ENCODE data around the gene AKT1. TPM values are rescaled to one million over a fixed set of nuclear protein-coding genes. Genes with fewer than 3 reads are reported as not detected.

Gene AKT1
- total and polyA plus RNA-seq, 2 of the 13 experiments (the other 11 are each of a cell fraction or from before 2014, with no cell fraction given) = 96.2 to 116 TPM

GRCh38 chr14:104752735-104753527 is 42.6 kb downstream of the AKT1 start, which contains the start of gene SIVA1 (continued):
- TF ChIP-seq SUZ12 (IDR thresholded peaks at IDR 0.05; ENCODE audit: low read depth, low read length) (no peak), ZNF230 (CRISPR knock-in tag; IDR thresholded peaks at IDR 0.05) (0 out of 2 replicates have a peak, but pooled peaks have one; percentile 72), ZNF776 (CRISPR knock-in tag; IDR thresholded peaks at IDR 0.05) (peak; percentile 85), ELF1 (CRISPR knock-in tag; IDR thresholded peaks at IDR 0.05) (no peak), ZNF530 (CRISPR knock-in tag; IDR thresholded peaks at IDR 0.05; ENCODE audit: low read depth) (peak; percentile 89), NPAS2 (CRISPR knock-in tag; IDR thresholded peaks at IDR 0.05; ENCODE audit: borderline replicate concordance) (no peak), KDM1A (CRISPR knock-in tag; IDR thresholded peaks at IDR 0.05) (no peak), ZBTB21 (CRISPR knock-in tag; IDR thresholded peaks at IDR 0.05) (peak; percentile 85), FOXK2 (IDR thresholded peaks at IDR 0.05) (no peak), ZNF329 (CRISPR knock-in tag; IDR thresholded peaks at IDR 0.05; ENCODE audit: low read depth) (peak; percentile 80; the same call in 1 of the 2 replicates), IRF1 (CRISPR knock-in tag; IDR thresholded peaks at IDR 0.05; ENCODE audit: low read depth) (peak; percentile 49; the same call in 1 of the 2 replicates), NR2F2 (IDR thresholded peaks at IDR 0.05; ENCODE audit: borderline replicate concordance, low read depth) (no peak; the same call in 1 of the 2 replicates), PHB2 (IDR thresholded peaks at IDR 0.05; ENCODE audit: partially characterized antibody) (no peak), AKAP8 (CRISPR knock-in tag; IDR thresholded peaks at IDR 0.05) (peak; percentile 86; the same call in 1 of the 2 replicates), YY1 (IDR thresholded peaks at IDR 0.05; ENCODE audit: insufficient read depth, insufficient replicate concordance, low read depth, low read length) (peak; percentile 86), ARNTL (CRISPR knock-in tag; IDR thresholded peaks at IDR 0.05) (peak; percentile 51), BRF2 (CRISPR knock-in tag; IDR thresholded peaks at IDR 0.05) (peak; percentile 83), POGK (CRISPR knock-in tag; conservative IDR thresholded peaks at IDR 0.05) (peak; percentile 92; the same call in 1 of the 2 replicates)
- TF ChIP-seq, protein P1, sequence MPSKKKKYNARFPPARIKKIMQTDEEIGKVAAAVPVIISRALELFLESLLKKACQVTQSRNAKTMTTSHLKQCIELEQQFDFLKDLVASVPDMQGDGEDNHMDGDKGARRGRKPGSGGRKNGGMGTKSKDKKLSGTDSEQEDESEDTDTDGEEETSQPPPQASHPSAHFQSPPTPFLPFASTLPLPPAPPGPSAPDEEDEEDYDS (CRISPR knock-in tag; IDR thresholded peaks at IDR 0.05) = peak; percentile 85
- TF ChIP-seq, protein P2, sequence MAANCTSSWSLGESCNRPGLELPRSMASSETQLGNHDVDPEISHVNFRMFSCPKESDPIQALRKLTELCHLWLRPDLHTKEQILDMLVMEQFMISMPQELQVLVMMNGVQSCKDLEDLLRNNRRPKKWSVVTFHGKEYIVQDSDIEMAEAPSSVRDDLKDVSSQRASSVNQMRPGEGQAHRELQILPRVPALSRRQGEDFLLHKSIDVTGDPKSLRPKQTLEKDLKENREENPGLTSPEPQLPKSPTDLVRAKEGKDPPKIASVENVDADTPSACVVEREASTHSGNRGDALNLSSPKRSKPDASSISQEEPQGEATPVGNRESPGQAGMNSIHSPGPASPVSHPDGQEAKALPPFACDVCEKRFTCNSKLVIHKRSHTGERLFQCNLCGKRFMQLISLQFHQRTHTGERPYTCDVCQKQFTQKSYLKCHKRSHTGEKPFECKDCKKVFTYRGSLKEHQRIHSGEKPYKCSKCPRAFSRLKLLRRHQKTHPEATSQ (CRISPR knock-in tag; IDR thresholded peaks at IDR 0.05; ENCODE audit: borderline replicate concordance) = 0 out of 2 replicates have a peak, but pooled peaks have one; percentile 15
- TF ChIP-seq, protein P3, sequence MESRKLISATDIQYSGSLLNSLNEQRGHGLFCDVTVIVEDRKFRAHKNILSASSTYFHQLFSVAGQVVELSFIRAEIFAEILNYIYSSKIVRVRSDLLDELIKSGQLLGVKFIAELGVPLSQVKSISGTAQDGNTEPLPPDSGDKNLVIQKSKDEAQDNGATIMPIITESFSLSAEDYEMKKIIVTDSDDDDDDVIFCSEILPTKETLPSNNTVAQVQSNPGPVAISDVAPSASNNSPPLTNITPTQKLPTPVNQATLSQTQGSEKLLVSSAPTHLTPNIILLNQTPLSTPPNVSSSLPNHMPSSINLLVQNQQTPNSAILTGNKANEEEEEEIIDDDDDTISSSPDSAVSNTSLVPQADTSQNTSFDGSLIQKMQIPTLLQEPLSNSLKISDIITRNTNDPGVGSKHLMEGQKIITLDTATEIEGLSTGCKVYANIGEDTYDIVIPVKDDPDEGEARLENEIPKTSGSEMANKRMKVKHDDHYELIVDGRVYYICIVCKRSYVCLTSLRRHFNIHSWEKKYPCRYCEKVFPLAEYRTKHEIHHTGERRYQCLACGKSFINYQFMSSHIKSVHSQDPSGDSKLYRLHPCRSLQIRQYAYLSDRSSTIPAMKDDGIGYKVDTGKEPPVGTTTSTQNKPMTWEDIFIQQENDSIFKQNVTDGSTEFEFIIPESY (CRISPR knock-in tag; IDR thresholded peaks at IDR 0.05) = no peak
